Hepatocyte (in vitro differentiated cells): ENCODE results near the gene DPP10.

ENCODE experiments used
- CTCF ChIP-seq: fragments of 200-600 bp; sonication (generic); IDR thresholded peaks from 2 replicates; pipeline ENCODE4 v1.5.1; 2016; ENCODE audit warnings: antibody characterized with exemption, mild to moderate bottlenecking; ENCODE audit not compliant: poor library complexity
- EZH2 ChIP-seq: fragments of 200-600 bp; sonication (generic); IDR thresholded peaks from 2 replicates; pipeline ENCODE4 v1.6.1; 2016; ENCODE audit warnings: antibody characterized with exemption, mild to moderate bottlenecking, borderline replicate concordance
- EZH2phosphoT487 ChIP-seq: fragments of 200-600 bp; sonication (generic); IDR thresholded peaks from one replicate; pipeline ENCODE4 v1.6.1; 2018; ENCODE audit warnings: antibody characterized with exemption, mild to moderate bottlenecking, low read depth, moderate library complexity; ENCODE audit not compliant: unreplicated experiment, severe bottlenecking

GRCh38 chr2:115327061-115327460 lies 884.6 kb downstream of the DPP10 start:
- TF ChIP-seq EZH2 (no peak), CTCF (no peak), EZH2phosphoT487 (no peak)
